T-cell (primary cell): ENCODE data around the gene PRKN. TPM values are rescaled to one million over a fixed set of nuclear protein-coding genes. Genes with fewer than 3 reads are reported as not detected.

Source experiments
- ATAC-seq, 4 experiments: fragments of 200-7000 bp in 3 of 4; fragments of 150-1000 bp in 1 of 4; cut with Tn5 transposase; replicated peaks in 1 of 4; 1 replicate in 3 of 4; 2 replicates in 1 of 4; pipeline ENCODE4 v1.10.0; 2021; ENCODE audit warnings: moderate library complexity in 3 of 4, mild to moderate bottlenecking in 2 of 4, moderate number of reproducible peaks in 1 of 4
- CTCF ChIA-PET, 2 donors: fragments of 300-600 bp; sonication (Branson Sonifier 250); formaldehyde crosslinking; loops; one replicate each; lab custom pipeline; 2022; ENCODE audit warnings: antibody characterized with exemption in 2 of 2; lab: Charles Lee
- POLR2A ChIA-PET, 2 donors: fragments of 300-600 bp; sonication (Branson Sonifier 250); formaldehyde crosslinking; loops; one replicate each; lab custom pipeline; 2022; ENCODE audit warnings: antibody characterized with exemption in 2 of 2; lab: Charles Lee
- DNase-seq, 35 experiments: peaks; one replicate each; pipeline versions ENCODE4 v3.0.0 to v3.0.0-alpha.2; 2013 to 2023
- H3K27ac ChIP-seq: one replicate; pipeline ENCODE4 v1.5.1; 2013; ENCODE audit warnings: low read length
- H3K27me3 ChIP-seq, 2 experiments: replicated peaks in 1 of 2; 1 replicate in 1 of 2; 2 replicates in 1 of 2; pipeline versions ENCODE4 v1.6.1 to v1.7.0; 2013; ENCODE audit warnings: low read length in 1 of 2, mixed read lengths in 1 of 2; ENCODE audit not compliant: control insufficient read depth in 2 of 2, insufficient read depth in 2 of 2; ENCODE audit errors: extremely low read depth in 1 of 2
- H3K36me3 ChIP-seq, 2 donors: 1 replicate in 1 of 2; 2 replicates in 1 of 2; pipeline versions ENCODE4 v1.6.1 to v1.7.0; 2013; ENCODE audit warnings: low read length in 1 of 2; ENCODE audit not compliant: control insufficient read depth in 2 of 2, insufficient read depth in 1 of 2; ENCODE audit errors: extremely low read depth in 1 of 2
- H3K4me1 ChIP-seq, 2 experiments: 1 replicate in 1 of 2; 2 replicates in 1 of 2; pipeline versions ENCODE4 v1.6.1 to v1.7.0; 2013; ENCODE audit warnings: low read length in 2 of 2, mixed read lengths in 1 of 2; ENCODE audit not compliant: insufficient read depth in 2 of 2, control insufficient read depth in 1 of 2; ENCODE audit errors: extremely low read depth in 1 of 2
- H3K4me3 ChIP-seq, 2 donors: 1 replicate in 1 of 2; 2 replicates in 1 of 2; pipeline versions ENCODE4 v1.5.1 to v1.7.0; 2013; ENCODE audit warnings: mild to moderate bottlenecking in 2 of 2, low read length in 1 of 2, moderate library complexity in 1 of 2; ENCODE audit not compliant: control insufficient read depth in 1 of 2; ENCODE audit errors: extremely low read depth in 1 of 2
- H3K9me3 ChIP-seq: 2 replicates; pipeline ENCODE4 v1.7.0; 2013
- H3K27ac Mint-ChIP-seq, 2 donors: one replicate each; pipeline ENCODE4 v1.8.0; 2020 to 2021; ENCODE audit warnings: mild to moderate bottlenecking in 2 of 2, mixed read lengths in 2 of 2
- H3K27me3 Mint-ChIP-seq, 2 donors: one replicate each; pipeline ENCODE4 v1.8.0; 2021 to 2022; ENCODE audit warnings: mixed read lengths in 2 of 2
- H3K36me3 Mint-ChIP-seq: one replicate; pipeline ENCODE4 v1.8.0; 2021; ENCODE audit warnings: mixed read lengths
- H3K4me1 Mint-ChIP-seq, 3 donors: one replicate each; pipeline ENCODE4 v1.8.0; 2020 to 2022; ENCODE audit warnings: mixed read lengths in 3 of 3, mild to moderate bottlenecking in 1 of 3
- H3K4me3 Mint-ChIP-seq, 3 donors: one replicate each; pipeline ENCODE4 v1.8.0; 2020 to 2022; ENCODE audit warnings: mild to moderate bottlenecking in 3 of 3, mixed read lengths in 3 of 3, moderate library complexity in 3 of 3
- H3K9me3 Mint-ChIP-seq, 3 donors: one replicate each; pipeline ENCODE4 v1.8.0; 2020 to 2022; ENCODE audit warnings: mixed read lengths in 3 of 3
- WGBS: methylation state at CpG from one replicate; pipeline ENCODE4 v1.1.5; 2013; ENCODE audit warnings: missing lambda C conversion rate; ENCODE audit not compliant: insufficient coverage; 5-methylcytosine and 5-hydroxymethylcytosine counted together
- total RNA-seq, 35 experiments: library from RNA in 6 of 35; stranded (reverse) in 6 of 35; fragments of 120-200 nt in 1 of 35; gene quantifications; one replicate each; pipeline versions ENCODE4 v1.2.1 to v1.2.4 and lab custom pipeline; 2013 to 2026

PRKN gene
- total RNA-seq, 5 donors from 2014 or later (not counting 1 experiment from before 2014, with no cell fraction given), result 3.4 to 7.7 (median 6.1) TPM

DNA sequence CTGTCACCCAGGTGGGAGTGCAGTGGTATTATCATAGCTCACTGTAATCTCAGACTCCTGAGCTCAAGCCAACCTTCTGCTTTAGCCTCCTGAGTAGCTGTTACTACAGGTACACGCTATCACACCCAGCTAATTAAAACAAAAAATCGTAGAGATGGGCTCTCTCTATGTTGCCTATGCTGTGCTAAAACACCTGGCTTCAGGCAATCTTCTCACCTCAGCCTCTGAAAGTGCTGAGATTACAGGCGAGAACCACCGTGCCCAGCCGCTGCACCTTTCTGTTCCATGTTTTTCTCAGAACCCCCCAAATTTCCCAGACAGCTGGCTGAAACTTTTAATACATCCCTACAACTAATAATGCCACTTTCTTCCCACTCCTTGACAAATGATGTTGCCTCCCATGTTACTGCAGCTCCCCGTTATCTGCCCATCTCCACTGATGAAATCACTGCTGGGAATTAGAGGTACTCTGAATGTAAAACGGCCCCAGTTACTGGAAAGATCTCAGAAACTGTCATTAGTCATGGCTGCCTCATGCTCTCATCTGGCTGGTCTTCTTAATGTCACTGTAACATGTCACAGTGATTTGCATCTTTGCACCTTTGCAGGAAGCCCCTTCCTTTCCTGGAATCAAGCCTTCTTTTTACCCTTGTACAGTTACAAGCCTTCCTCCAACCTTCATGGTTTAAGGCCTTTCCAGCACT is 697.5 kb downstream of the PRKN start:
- Mint-ChIP-seq H3K4me3 (no peak overlapping the region), H3K36me3 (no peaks in the 10 kb centered on the region), H3K4me1 (no peaks in the 10 kb centered on the region), H3K9me3 (peaks cover 0 to 3% (median 2%) of the 10 kb centered on the region in 3 donors), H3K27ac (no peak overlapping the region), H3K27me3 (no peaks in the 10 kb centered on the region)
- Histone ChIP-seq H3K27me3 (no peaks in the 10 kb centered on the region), H3K36me3 (no peaks in the 10 kb centered on the region), H3K4me3 (no peak overlapping the region), H3K27ac (no peak overlapping the region), H3K4me1 (no peaks in the 10 kb centered on the region), H3K9me3 (no peaks in the 10 kb centered on the region)
- no peak for DNase-seq
- WGBS, result 76% methylated on average over 7 of the region's 7 CpGs
- CTCF ChIA-PET, result no interaction called here
- POLR2A ChIA-PET, result no interaction called here
- no peak for ATAC-seq

DNA sequence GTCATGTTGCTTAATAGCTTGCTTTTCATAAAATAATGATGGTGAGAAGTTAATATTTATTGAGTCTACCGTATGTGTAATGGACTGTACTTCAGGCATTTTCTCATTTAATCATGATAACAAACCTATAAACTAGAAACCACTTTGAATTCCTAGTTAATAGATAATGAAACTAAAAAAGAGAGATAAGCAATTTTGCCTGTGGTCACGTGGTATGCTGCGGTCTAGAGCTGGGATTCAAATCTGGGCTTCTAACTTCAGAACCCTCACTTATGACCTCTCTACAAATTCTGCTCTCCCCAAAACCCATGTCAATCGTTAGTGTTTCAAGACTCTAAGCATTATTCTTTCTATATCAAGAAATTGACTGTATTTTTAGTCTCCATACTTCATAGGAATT is 700.7 kb downstream of the PRKN start:
- Mint-ChIP-seq H3K9me3 (peaks cover 10 to 16% (median 10%) of the 10 kb centered on the region in 3 donors), H3K27ac (no peak overlapping the region), H3K4me3 (no peak overlapping the region), H3K27me3 (no peaks in the 10 kb centered on the region), H3K36me3 (peaks cover 6% of the 10 kb centered on the region), H3K4me1 (no peaks in the 10 kb centered on the region)
- ChIA-PET CTCF (no interaction called here), POLR2A (no interaction called here)
- H3K4me1 ChIP-seq, result no peaks in the 10 kb centered on the region
- ATAC-seq, result no peak
- no peaks in the 10 kb centered on the region for H3K9me3 ChIP-seq
- no CpG with 5 or more reads among the region's 4 CpGs for WGBS
- H3K27me3 ChIP-seq, result no peaks in the 10 kb centered on the region
- no peak overlapping the region for H3K4me3 ChIP-seq
- no peaks in the 10 kb centered on the region for H3K36me3 ChIP-seq
- DNase-seq, result no peak
- H3K27ac ChIP-seq, result no peak overlapping the region

DNA sequence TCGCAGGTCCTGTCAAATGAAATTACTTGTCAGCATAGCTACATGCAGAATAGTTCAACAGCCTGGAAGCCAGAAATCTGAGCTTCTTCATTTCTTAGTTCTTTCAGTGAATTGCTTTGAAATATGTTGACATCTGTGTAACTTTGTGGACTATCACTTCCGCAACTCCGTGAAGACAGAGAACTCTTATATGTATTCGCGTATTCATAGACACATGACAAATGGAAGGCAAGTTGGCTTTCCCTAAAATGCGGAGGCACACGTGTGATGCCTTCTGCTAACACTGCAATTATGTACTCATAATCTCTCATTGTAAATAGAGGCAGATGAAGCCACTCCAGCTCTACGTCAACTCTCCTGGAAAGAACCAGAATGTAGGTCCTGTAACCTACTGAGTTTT is 701.5 kb downstream of the PRKN start:
- H3K9me3 Mint-ChIP-seq, result peaks cover 10 to 20% (median 12%) of the 10 kb centered on the region in 3 donors
- no peak for ATAC-seq
- H3K36me3 Mint-ChIP-seq, result peaks cover 6% of the 10 kb centered on the region
- no peak overlapping the region for H3K4me3 Mint-ChIP-seq
- Histone ChIP-seq H3K27me3 (no peaks in the 10 kb centered on the region), H3K9me3 (no peaks in the 10 kb centered on the region), H3K36me3 (no peaks in the 10 kb centered on the region), H3K27ac (no peak overlapping the region), H3K4me1 (no peaks in the 10 kb centered on the region), H3K4me3 (no peak overlapping the region)
- 93% methylated on average over 8 of the region's 8 CpGs for WGBS
- no peaks in the 10 kb centered on the region for H3K27me3 Mint-ChIP-seq
- no peaks in the 10 kb centered on the region for H3K4me1 Mint-ChIP-seq
- POLR2A ChIA-PET, result no interaction called here
- DNase-seq, result no peak
- H3K27ac Mint-ChIP-seq, result no peak overlapping the region
- CTCF ChIA-PET, result no interaction called here

GRCh38 chr6:162019349-162019748 is 708.2 kb downstream of the PRKN start:
- WGBS, result 68% methylated on average over 4 of the region's 6 CpGs

GRCh38 chr6:162017536-162017935 is 710.0 kb downstream of the PRKN start:
- no peaks in the 10 kb centered on the region for H3K36me3 ChIP-seq
- no peak overlapping the region for H3K27ac ChIP-seq
- no peaks in the 10 kb centered on the region for H3K27me3 Mint-ChIP-seq
- ATAC-seq (no peak), DNase-seq (no peak)
- no peaks in the 10 kb centered on the region for H3K36me3 Mint-ChIP-seq
- H3K4me3 Mint-ChIP-seq, result no peak overlapping the region
- no peaks in the 10 kb centered on the region for H3K4me1 Mint-ChIP-seq
- 42% methylated on average over 2 of the region's 5 CpGs for WGBS
- POLR2A ChIA-PET, result no interaction called here
- no peak overlapping the region for H3K27ac Mint-ChIP-seq
- CTCF ChIA-PET, result no interaction called here
- no peak overlapping the region for H3K4me3 ChIP-seq
- H3K27me3 ChIP-seq, result no peaks in the 10 kb centered on the region
- no peaks in the 10 kb centered on the region for H3K4me1 ChIP-seq
- H3K9me3 ChIP-seq, result no peaks in the 10 kb centered on the region
- peaks cover 17 to 27% (median 18%) of the 10 kb centered on the region in 3 donors for H3K9me3 Mint-ChIP-seq

More at GRCh38 chr6:162019349-162019748, 708.2 kb downstream of the PRKN start:
- Mint-ChIP-seq H3K27ac (no peak overlapping the region), H3K27me3 (no peaks in the 10 kb centered on the region), H3K36me3 (peaks cover 6% of the 10 kb centered on the region), H3K4me1 (no peaks in the 10 kb centered on the region), H3K9me3 (peaks cover 20 to 26% (median 24%) of the 10 kb centered on the region in 3 donors), H3K4me3 (no peak overlapping the region)
- DNase-seq, result no peak
- H3K27ac ChIP-seq, result no peak overlapping the region
- no peaks in the 10 kb centered on the region for H3K9me3 ChIP-seq
- H3K4me3 ChIP-seq, result no peak overlapping the region
- H3K4me1 ChIP-seq, result no peaks in the 10 kb centered on the region
- H3K27me3 ChIP-seq, result no peaks in the 10 kb centered on the region
- CTCF ChIA-PET, result no interaction called here
- POLR2A ChIA-PET, result no interaction called here
- no peak for ATAC-seq
- no peaks in the 10 kb centered on the region for H3K36me3 ChIP-seq

GRCh38 chr6:162014069-162014811 is 713.3 kb downstream of the PRKN start:
- no peaks in the 10 kb centered on the region for H3K27me3 Mint-ChIP-seq
- WGBS, result 86% methylated on average over 5 of the region's 13 CpGs
- no peak overlapping the region for H3K27ac Mint-ChIP-seq
- Histone ChIP-seq H3K9me3 (no peaks in the 10 kb centered on the region), H3K4me1 (no peaks in the 10 kb centered on the region), H3K27me3 (no peaks in the 10 kb centered on the region), H3K4me3 (no peak overlapping the region), H3K36me3 (no peaks in the 10 kb centered on the region), H3K27ac (no peak overlapping the region)
- ATAC-seq (no peak), DNase-seq (no peak)
- H3K4me1 Mint-ChIP-seq, result no peaks in the 10 kb centered on the region
- H3K4me3 Mint-ChIP-seq, result no peak overlapping the region
- peaks cover 11 to 28% (median 12%) of the 10 kb centered on the region in 3 donors for H3K9me3 Mint-ChIP-seq
- CTCF ChIA-PET, result interaction anchor here in 1 of 2 donors (0.5 kb wide), 1 partner anchor 131 kb away, joined by 3 read pairs; no protein-coding TSS in a partner anchor
- no peaks in the 10 kb centered on the region for H3K36me3 Mint-ChIP-seq
- POLR2A ChIA-PET, result no interaction called here
